Measurements from ENCODE around the gene ELFN1. TPM values are rescaled to one million over a fixed set of nuclear protein-coding genes. Genes with fewer than 3 reads are reported as not detected.

ELFN1 gene
- polyA plus RNA-seq, 4 donors: 11.9 to 19.6 (median 13.4) TPM

DNA sequence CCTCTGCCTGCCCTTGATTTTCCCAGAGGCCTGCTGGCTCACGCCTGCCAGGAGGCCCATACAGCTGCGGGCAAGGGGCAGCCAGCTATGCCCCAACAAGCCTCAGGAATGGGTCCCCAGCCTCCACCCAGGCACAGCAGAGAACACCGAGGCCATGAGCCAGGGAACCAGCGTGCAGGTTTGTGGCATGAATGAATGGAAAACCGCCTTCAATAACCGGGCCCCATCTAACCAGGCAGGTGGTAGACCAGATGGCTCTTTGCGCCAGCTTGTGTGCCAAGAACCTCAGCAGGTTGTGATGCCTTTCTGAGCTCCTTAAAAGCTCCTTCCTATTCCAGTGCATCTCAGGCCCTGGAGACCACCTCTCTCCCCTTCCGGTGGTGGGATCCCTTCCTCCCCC is 50.2 kb downstream of the ELFN1 start:
- DNase-seq (ENCODE audit: low read depth in 4 of 4, low spot score in 3 of 4): no peak

DNA sequence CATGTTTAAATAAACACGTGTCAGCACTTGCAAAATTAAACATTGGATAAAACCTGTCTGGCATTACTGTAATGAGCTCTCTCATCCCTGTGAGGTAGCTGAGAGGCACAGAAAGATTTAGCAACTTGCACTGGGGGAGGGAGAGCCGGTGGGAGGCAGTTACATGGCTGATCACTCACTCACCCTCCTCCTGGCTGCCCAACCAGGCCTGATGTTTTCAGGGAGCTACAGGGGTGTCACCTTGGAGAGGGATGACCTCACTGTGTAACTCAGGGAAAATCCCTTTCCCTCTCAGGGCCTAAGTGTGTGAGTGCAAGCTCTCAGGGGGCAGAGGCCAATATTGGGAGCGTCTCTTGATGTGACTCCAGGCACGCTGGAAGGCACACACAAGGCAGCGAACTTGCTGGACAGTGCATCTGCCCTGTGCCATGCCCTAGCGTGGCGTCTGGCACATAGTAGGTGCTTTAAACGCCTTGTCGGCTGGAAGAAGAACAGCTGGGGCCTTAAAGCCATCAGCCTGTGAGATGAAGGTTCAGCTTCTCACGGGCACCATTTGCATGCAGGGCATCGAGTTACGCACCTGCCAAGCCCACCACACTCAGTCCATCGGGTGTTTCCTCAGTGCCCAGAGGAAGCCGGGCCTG is 51.1 kb downstream of the ELFN1 start:
- DNase-seq (ENCODE audit: low read depth in 4 of 4, low spot score in 3 of 4): no peak

DNA sequence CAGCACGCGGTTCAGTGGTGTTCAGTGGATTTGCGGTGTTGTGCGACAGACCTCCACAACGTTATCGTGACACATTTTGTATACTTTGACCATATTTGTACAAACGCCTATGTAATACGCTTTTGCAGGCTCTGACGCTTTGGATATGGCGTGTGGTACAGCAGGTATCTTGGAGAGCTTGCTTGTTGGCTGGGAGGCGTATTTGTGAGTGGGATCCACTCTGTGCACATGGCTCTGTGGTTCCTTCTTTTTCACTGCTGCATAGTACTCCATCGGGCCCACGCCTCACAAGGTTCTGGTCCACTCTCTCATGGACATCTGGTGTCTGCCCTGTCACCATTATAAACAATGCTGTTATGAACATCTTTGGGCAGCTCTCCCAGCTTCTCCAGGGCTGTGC is 53.2 kb downstream of the ELFN1 start:
- no peak for DNase-seq (ENCODE audit: low read depth in 4 of 4, low spot score in 3 of 4)

DNA sequence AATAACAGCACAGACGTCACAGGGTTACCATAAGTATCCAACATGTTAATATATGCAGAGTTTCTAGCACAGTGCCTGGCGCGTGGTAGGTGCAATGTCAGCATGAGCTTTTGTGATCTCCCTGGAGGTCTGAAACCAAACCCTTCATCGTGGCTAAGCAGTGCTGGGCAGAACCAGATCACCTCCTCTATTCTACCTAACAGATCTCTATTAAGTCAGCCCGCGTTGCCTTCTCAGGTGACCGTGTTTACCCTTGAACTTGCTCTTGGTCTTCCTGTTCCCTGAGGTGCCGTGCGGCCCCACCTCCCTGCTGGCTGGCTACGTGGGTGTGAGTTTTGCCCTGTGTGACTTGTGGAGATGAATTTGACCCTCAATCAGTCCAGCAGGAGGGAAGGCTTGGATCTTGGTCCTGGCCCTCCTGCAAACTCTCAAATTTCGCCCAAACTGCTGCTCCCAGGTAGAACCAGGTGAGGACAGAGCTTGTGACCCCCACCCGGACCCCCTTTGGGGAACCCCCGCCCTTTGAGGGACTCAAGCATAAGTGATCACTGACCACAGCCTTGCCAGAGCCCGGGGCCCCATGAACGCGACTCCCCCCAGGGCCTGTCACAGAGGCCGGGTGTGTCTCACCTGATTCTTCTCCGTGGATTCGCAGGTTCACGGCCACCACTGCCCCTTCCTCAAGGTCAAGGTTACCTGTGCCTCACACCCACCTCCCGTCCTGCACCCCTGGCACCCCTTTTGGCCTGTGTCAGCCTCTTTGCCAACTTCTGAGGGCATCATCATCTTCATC is 54.2 kb downstream of the ELFN1 start:
- DNase-seq (ENCODE audit: low read depth in 4 of 4, low spot score in 3 of 4): no peak

- no peak for DNase-seq (ENCODE audit: low read depth in 4 of 4, low spot score in 3 of 4)
Observed at GRCh38 chr7:1725199-1725690, 55.2 kb downstream of the ELFN1 start.

DNA sequence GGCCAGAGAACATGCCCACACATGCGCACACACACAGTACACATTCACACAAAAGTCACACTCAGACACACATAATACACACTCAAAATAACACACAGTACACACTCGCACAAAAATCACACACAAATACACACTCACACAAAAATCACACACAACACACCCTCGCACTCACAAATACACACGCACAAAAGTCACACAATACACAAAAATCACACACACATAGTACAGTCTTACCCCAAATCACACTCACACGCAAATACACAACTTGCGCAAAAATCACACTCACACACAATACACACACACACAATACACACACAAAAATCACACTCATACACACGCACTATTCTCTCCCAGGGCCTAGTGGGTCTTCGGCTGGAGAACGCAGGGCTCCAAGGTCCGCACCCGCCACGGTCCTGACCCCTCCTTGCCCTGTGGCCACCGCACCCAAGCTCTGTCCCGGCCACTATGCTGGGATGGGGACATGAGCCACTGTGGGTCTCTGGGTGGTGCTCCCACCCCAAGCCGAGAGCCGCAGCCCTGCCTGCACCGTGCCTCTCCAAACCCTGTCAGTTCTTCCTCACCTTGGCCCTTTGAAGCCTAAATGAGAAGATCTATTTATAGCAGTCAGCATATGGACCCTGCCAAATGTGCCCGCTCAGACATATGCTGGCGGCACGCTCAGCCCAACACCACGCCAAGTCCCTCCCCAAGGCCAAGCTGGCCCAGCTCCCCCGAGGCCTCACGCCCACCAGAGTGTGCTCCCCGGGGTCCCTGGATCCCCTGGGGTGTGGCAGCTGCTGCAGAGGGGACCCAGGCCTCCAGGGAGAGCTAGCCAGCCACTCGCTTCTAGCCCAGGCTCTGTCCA is 55.9 kb downstream of the ELFN1 start:
- DNase-seq (ENCODE audit: low read depth in 4 of 4, low spot score in 3 of 4): no peak

GRCh38 chr7:1727079-1727478 is 57.0 kb downstream of the ELFN1 start:
- DNase-seq (ENCODE audit: low read depth in 4 of 4, low spot score in 3 of 4): no peak

DNA sequence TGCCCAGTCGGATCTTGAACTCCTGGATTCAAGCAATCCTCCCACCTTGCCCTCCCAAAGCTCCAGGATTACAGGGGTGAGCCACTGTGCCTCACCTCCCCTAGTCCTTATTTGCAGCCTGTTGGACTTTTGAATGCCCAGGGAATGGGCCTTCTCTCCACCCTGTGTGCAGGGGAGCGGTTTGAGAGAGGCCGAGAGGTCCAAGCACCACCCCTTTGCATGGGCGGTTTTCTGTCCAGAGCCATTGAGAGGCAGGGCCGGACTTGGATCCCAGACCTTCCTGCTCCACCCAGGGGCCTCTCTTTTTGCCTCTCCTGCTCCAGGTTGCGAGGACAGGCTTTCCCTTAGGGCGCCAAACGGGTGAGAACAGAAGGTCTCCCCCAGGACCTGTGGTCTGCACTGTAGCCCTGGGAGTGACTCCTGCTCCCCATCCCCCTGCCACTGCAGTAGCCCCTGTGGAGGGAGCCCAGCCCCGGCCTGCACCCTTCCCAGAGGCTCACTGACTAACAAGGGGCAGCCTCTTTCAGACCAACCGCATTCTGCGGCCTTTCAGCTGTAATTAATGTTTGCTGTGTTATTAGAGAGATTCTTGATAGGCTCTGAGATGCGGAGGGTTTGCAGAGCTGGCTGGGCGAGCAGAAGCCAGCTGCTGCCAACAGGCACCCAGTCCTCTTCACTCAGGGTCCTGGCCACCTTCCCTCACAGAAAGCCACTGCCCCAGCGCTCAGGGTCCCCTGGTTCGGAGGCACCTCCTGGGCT is 57.9 kb downstream of the ELFN1 start:
- DNase-seq (ENCODE audit: low read depth in 4 of 4, low spot score in 3 of 4): no peak

DNA sequence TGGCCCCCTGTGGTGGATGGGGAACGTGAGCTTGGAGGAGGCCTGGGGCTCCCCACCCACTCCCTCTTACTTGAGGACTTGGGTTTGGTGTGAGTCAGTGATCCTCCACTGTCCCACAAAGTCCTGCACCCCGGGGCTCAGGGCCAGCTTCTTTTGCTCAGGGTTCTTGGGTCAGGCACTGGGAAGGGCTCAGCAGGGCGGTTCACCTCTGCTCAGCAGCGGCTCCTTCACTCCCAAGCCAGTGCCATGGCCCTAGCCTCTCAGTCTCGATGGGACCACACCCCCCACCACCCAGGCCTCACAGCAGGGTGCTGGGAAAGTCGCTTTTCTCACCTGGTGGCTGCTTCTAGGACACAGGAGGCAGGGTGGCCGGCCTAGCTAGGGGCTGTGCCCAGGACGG is 59.1 kb downstream of the ELFN1 start:
- DNase-seq (ENCODE audit: low read depth in 4 of 4, low spot score in 3 of 4): no peak

GRCh38 chr7:1729773-1730172 is 59.7 kb downstream of the ELFN1 start:
- DNase-seq (ENCODE audit: low read depth in 4 of 4, low spot score in 3 of 4): no peak

DNA sequence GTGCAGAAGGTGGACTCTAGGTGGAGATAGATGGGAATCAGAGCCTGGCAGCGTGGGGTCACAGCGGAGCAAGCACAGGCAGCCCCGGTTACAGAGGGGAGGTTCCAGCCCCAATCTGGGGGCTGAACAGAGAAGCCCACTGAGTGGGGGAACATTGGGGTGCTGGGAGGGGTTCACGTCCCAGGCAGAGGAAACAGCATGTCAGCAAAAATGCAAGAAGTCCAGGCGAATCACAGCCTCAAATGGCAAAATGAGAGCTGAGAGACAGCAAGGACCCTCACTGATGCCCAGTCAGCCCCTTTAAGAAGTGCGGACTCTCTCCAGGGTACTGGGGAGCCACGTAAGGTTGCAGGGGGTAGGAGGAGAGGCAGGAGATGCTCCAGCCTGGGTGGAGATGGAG is 62.0 kb downstream of the ELFN1 start:
- DNase-seq (ENCODE audit: low read depth in 4 of 4, low spot score in 3 of 4): no peak

GRCh38 chr7:1732645-1733044 is 62.6 kb downstream of the ELFN1 start:
- no peak for DNase-seq (ENCODE audit: low read depth in 4 of 4, low spot score in 3 of 4)

- DNase-seq (ENCODE audit: low read depth in 4 of 4, low spot score in 3 of 4): no peak
Observed at GRCh38 chr7:1733206-1733907, 63.3 kb downstream of the ELFN1 start.

GRCh38 chr7:1733908-1734730 is 64.0 kb downstream of the ELFN1 start:
- no peak for DNase-seq (ENCODE audit: low read depth in 4 of 4, low spot score in 3 of 4)

GRCh38 chr7:1735262-1735661 is 65.2 kb downstream of the ELFN1 start:
- DNase-seq (ENCODE audit: low read depth in 4 of 4, low spot score in 3 of 4): no peak

- DNase-seq (ENCODE audit: low read depth in 4 of 4, low spot score in 3 of 4): no peak
Observed at GRCh38 chr7:1735806-1736483, 65.9 kb downstream of the ELFN1 start.

DNA sequence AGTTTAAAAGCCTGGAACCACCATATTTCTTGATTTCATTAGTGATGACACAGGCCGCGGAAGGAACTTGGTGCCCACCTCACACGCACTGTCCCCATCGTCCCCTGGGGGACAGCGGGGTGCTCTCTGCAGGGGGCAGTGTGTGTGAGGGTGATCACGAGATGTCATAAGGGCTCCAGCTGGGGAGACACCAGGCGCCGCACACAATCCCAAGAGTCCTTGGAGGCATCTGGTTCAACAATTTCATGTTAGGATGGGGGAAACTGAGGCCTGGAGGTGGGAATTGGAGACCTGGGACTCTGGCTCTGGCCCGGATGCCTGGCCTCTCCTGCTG is 66.4 kb downstream of the ELFN1 start:
- DNase-seq (ENCODE audit: low read depth in 4 of 4, low spot score in 3 of 4): no peak

- no peak for DNase-seq (ENCODE audit: low read depth in 4 of 4, low spot score in 3 of 4)
Observed at GRCh38 chr7:1736830-1737229, 66.8 kb downstream of the ELFN1 start.

DNA sequence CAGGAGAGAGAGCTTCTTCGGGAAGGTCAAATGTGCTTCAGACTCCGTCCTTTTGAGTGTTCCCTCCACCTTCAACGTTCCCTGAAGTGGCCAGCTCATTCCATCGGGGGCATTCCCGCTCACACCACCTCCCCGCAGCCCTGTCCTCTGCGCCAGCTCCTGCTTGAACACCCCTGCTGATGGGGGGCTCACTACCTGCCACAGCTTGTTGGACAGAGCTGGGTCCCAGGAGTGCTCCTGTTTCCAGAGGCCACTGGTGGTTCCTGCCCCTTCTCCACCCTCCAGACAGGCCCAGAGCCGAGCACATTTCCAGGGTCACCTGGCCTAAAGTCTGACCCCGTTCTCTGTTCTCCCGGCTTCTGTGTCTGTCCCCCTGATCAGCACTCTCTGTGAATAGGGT is 67.4 kb downstream of the ELFN1 start:
- no peak for DNase-seq (ENCODE audit: low read depth in 4 of 4, low spot score in 3 of 4)
